ENCODE results near the gene LARP1B.
A peak's percentile ranks its signal among the peaks of the same experiment; 100 is the strongest.
"Not testable (repeated sequence)": the region's sequence is repeated elsewhere in the genome, so short reads cannot be mapped to it uniquely, and the experiment has no call there.

The LARP1B gene

DNA sequence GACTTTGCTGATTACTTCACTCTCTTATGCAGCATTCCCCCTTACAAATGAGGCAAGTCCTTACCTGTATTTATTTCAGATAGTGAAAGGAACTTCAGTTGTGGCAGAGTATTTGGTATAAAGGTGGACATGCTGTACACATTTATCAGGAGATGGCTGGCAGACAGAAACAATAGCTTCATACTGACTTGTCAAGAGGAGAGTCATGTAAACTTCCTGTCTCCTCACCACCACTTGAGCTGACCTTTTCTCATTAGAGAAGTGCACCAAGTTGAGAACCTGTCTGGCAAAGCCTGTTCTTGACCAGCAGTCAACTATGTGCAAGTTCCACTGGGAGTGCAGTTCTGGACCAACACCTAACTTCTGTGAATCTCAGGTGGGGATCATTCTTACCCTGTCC is 80.8 kb downstream of the LARP1B start:
- DNase-seq = no peak

DNA sequence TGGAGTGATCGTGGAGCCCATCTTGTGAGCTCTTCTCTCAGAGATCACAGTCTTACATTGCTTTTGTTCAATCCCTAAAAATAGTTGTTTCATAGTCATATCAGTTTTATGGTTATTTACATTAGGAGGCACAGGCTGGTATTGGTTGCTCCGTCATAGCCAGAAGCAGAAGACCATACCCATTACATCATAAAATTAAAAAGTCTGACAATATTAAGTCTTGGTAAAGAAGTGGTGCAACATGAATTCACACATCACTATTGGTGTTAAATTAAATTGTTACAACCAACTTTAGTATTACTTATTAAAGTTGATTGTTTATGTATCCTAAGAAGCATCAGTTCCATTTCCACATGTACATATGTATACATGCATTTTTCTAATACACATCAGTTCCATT is 84.6 kb downstream of the LARP1B start:
- DNase-seq = no peak

DNA sequence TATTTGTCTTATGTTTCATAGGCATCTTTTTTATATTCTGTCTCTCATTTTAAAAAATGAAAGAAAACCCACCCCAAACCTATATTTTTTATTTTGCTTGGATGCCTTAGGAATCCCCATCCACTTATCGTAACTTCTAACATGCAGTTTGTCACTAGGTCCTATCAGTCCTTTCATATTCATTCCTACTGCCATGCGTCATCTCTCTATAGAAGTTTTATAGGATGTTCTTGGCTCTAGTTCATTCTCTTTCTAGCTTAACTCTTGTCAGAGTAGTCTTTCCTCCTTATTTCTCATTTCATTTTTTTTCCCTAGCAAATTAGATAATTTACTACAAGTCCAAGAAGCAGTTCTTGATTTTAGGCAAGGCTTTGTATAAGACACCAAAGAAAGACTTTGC is 92.7 kb downstream of the LARP1B start:
- no peak for DNase-seq

DNA sequence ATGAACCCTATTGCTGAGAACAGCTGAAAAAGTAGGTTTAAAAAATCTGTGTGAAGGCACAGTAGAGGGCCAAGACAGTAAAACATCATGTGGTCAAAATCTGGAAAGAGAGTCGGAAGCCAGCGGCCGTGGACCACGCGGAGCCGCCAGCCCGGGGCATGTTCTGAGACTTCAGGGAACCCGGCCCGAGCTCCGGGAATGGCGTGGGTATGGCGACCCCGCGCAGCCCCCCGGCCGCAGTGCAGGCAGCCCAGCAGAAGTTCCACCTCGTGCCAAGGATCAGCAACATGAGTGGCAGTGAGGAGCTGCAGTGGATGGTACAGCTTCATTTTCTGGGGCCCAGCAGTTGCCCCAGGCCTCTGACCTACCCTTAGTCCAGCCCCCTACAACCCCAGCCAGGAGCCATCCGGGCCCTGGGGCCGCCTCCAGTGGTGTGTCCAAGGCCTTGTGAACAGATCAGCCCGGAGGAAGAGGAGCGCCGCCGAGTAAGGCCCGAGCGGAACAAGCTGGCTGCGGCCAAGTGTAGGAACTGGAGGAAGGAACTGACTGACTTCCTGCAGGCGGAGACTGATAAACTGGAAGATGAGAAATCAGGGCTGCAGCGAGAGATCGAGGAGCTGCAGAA is 94.2 kb downstream of the LARP1B start:
- DNase-seq = no peak

DNA sequence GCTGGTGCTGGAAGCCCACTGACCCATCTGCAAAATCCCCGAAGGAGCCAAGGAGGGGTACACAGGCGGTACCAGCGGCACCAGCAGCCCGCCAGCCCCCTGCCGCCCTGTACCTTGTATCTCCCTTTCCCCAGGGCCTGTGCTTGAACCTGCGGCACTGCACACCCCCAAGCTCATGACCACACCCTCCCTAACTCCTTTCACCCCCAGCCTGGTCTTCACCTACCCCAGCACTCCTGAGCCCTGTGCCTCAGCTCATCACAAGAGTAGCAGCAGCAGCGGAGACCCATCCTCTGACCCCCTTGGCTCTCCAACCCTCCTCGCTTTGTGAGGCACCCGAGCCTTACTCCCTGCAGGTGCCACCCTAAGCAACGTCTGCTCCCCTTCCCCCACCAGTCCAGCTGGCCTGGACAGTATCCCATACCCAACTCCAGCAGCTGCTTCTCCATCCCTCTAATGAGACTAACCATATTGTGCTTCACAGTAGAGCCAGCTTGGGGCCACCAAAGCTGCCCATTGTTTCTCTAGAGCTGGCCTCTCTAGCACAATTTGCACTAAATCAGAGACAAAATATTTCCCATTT is 94.9 kb downstream of the LARP1B start:
- DNase-seq = no peak

DNA sequence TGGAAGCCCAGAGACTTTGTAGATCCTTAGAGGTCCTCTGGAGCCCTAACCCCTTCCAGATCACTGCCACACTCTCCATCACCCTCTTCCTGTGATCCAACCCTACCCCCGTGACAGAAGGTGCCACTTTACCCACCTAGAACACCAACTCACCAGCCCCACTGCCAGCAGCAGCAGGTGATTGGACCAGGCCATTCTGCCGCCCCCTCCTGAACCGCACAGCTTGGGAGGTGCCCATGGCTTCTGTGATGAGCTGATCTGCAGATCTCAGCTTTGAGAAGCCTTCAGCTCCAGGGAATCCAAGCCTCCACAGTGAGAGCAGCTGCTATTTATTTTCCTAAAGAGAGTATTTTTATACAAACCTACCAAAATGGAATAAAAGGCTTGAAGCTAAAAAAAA is 95.4 kb downstream of the LARP1B start:
- DNase-seq = not testable (repeated sequence)

DNA sequence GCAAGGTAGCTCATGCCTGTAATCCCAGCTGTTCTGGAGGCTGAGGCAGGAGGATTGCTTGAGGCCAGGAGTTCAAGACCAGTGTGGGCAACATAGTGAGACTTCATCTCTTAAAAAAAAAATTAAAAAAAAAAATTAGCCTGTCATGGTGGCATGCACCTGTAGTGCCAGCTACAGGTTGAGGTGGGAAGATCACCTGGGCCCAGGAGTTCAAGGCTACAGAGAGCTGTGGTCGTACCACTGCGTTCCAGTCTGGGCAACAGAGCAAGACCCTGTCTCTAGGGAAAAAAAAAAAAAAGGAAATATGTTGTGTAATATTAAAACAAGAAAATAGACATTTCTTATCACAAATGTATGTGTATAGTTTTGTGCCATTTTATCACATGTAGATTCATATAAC is 97.8 kb downstream of the LARP1B start:
- DNase-seq = no peak

DNA sequence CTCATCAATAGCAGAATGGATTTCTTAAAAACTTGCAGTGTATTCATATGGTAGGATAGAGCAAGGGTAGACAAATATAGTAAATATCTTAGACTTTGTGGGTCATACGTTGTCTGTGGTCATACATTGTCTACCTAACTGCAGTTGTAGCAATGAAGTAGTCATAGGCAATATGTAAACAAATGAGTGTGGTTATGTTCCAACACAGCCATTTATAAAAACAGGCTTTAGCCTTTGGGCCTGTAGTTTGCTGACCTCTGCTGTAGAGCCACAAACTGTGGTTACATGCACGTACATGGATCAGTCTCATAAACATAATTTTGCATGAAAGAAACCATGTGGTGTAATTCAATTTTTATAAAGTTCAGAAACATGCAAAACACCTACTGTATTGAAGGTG is 98.9 kb downstream of the LARP1B start:
- DNase-seq = no peak

DNA sequence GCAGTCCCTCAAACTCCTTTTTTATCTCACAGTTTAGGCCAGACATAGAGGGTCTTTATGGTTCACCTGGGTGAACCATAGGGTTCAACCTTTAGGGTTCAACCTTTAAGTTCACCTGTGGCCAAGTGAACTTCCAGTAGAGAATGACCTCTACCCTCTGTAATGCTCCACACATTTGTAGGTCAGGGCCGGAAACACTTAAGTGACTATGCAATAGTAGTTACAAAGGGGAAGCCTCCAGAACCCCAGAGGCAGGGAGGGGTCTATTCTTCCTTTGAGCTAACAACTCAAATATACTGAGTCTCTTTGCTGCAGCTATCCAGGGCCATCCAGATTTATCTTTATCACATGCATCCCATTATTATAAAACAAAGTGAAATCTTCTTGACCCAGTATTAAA is 100.0 kb downstream of the LARP1B start:
- DNase-seq = no peak

DNA sequence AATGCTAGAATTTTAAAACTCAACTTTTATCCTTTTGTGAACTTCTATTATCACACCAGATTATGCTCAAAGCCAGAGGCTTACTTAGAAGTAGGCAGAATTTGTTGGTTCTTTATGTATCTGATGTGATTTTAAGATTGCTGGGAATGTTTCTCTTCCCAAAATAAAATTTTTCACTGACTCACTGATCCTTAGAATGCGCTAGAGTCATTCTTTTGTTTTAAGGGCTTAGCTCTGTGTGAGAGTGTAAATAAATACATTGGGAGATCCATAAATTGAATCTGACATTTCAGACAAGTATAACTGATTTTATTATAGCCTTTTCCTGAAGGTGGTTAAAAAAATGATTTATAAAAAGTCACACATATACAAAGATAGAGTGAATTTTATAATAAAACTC is 101.3 kb downstream of the LARP1B start:
- no peak for DNase-seq

DNA sequence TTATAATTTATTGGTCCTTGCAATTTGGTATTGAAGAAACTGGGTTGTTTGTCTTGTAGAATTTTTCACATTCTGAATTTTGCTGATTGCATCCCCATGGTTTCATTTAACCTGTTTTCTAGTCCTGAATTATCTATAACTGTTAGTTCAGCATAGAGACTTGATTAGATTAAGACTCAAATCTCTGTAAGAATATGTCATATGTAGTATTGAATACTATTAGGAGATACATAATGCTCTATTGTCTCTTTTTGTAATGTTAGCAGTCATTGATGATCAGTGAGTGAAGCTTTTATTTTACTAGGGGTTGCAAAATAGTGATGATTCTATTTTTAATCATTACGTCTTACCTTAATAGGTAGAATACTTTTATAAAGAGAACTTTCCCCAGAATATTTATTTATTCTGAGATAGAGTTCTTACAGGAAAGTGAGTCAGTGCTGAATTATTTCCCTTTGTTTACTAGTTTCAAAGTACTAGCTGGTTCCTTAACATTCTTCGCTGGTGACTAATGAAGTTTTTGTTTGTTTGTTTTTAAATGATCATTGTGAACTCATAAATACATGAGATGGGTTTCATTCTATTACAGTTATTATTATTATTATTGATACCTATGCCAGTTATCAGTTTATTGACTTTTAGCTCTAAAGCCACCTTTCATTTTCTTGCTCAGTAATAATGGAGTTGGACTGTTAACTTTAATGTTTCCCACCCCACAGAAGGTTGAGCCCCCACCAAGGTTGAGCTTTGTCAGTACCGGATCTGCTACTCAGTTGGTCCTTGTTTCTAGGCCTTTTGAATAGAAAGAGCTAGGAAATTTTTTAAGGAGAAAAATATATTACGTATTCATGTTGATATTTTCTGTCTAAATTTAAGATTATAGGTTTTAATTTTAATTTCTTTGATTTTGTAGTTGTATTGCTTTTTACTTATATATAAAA is 102.3 kb downstream of the LARP1B start:
- peak; percentile 79 for DNase-seq

DNA sequence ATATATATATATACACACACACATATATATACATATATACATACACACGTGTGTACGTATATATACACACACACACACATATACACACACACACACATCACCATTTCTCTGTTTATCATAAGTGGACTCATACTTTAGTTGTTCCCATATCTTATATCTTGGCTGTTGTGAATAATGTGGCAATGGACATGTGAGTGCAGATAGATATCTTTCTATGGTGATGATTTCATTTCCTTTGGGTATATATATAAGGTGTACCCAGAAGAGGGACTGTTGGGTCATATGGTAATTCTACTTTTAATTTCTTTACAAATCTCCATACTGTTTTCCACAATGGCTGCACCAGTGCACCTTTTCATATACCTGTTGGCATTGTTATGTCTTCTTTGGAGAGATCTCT is 105.9 kb downstream of the LARP1B start:
- DNase-seq = no peak

DNA sequence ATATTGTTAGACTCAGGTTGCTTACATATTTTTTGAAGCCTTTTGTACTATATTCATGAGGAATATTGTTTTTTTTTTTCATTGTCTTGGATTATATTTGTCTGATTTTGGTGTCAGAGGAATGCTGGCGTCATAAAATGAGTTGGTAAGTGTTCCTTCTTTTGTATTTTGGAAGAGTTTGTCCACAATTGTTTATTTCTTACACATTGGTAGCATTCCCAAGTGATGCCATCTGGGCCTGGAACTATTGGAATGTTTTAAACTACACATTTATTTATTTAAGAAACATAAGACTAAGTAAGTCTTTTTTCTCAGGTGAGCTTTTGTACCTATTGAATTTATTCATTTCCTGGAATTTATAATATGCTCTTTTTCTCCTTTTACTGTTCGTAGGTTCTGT is 107.6 kb downstream of the LARP1B start:
- DNase-seq = no peak

DNA sequence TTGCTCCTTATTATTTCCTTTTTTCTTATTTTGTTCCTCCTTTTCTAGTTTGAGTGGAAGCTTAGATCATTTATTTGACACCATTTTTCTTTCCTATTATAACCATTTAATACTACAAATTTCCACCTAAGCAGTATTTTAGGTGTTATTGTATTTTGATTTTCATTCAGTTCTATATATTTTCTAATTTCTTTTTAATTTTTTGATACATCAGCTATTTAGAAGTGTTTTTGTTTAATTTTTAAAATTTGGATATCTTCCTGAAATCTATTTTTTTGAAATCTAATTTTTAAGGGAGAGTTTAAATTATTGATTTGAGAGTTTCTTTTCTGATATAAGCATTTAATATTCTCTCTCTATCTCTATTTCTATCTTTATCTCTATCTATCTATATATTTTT is 108.1 kb downstream of the LARP1B start:
- no peak for DNase-seq

DNA sequence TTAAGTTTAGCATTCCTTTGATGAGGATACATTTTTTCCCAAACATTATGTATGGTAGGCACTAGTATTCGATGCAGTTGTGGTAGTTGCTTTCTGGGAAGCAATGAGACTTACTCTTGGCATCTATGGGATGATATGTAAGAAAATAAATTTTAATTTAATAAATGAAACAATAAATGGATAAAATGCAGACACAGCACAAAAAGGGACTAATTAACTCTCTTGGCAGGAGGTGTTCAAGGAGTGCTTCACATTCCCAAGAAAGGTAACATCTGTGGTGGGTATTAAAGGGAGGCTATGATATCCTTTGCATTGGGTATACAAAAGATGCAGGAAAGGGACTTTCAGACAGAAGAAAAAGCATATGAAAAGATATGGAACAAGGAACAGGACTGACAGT is 115.5 kb downstream of the LARP1B start:
- DNase-seq = no peak

DNA sequence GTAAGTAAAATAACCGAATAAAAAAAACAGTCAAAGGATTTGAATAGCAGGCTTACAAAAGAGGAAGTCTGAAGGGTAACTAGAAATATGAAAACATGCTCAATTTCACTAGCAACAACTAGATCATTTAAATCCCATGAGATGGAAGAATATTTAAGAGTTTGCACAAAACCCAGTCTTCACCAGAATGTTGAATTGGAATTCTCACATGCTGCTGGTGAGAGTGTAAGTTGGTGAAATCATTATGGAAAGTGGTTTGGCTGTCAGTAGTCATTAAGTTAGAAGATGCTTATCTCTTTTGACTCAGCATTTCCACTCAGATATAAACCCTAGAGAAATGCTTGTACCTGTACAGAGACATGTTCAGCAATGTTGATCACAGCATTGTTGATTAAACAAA is 116.4 kb downstream of the LARP1B start:
- no peak for DNase-seq

DNA sequence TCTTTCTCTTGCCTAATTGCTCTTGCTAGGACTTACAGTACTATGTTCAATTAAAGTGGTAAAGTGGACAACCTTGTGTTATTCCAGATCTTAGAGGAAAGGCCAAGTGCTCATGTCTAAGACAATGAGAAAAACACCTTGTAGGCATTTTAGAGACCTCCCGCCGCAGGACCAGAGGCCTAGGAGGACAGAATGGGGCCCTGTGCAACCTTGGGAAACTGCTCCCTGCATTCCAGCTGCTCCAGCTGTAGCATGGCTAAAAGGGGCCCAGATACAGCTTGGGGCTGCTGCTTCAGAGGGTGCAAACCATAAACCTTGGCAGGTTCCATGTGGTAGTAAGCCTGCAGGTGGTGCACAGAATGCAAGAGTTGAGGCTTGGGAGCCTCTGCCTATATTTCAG is 125.5 kb downstream of the LARP1B start:
- no peak for DNase-seq

DNA sequence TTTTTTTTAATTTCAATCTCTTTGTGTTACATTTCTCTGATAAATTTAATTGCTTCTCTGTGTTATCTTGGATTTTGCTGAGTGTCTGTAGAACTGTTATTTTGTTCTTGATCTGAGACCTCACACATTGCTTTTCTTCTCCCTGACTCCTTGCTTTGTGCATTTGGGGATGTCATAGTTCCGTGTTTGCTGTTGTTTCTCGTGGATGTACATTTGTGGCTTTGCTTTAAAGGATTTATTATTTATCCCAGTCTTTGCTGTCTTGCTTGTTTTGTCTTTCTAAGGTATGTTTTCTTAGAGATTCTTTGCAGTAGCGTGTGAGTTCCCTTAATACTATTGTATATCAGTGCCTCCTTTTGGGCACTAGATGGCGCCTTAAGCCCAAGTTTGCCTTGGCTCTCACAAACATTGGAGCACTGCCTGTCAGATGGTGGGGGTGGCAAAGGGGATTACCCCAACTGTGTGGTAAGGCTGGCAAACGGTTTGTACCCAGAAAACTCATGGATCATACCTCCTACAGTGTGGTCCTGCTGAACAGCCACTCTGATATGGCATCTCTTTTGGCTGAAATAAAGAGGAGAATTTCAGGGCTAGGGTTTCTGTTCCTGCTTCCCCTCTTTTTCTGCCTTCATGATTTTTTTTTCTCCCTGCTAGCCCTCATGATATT is 130.1 kb downstream of the LARP1B start:
- peak; percentile 72 for DNase-seq

DNA sequence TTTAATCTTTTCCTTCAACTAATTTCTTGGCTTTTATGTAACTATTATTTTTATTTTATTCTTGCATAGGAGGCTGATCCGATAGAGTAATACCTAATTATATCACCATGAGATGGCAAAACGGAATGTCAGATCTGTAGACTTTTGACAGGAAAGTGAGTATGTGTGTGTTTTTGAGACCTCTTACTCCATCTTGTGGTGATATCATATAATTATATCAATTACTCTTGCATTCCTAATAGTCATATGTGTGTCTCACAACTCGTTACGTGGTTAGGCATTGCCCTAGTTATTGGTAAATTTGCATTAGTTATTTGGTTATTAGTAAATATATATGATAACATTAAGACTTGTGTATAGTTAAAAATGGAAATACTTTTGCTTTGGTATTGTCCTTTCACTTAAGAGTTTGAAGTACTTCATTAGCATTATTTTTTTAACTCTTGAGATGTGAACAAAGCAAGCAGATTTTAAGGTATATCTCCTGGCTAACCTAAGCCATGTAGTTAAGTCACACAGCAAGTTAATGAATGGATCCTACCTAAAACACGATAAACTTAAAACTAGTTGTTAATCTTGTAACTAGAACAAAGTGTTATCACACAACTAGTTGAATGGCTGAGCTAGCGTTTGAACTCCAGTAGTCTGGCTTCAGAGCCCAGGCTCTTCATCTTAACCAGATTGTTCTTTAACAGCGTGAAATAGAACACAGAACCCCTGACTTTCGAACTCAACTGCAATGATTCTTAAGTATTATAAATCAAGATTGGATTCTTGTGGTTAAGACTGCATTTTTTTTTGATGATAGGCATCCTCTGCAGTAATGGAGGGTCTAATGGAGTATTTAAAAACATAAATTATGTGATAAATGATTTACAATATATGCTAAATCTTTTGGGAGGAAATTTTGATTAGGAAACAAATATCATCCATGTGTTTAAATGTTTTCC is 159.4 kb downstream of the LARP1B start:
- peak; percentile 81 for DNase-seq

DNA sequence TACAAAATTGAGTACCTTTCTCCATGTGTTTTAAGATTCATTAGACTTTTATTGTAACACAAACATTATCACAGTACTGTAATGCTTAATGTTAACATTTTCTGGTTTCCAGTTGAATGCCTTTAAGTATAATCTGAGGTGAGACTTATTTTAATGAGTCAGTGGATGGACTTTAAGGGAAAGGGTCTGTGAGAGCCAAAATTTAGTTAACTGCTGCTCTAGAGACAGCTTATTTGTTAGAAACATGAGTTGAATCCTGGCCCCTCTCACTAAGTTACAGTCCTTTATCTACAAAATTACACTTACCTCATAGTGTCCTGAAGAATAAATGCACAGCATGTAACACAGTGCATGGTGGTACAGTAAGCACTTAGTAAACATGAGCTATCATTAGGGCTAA is 160.5 kb downstream of the LARP1B start:
- no peak for DNase-seq

DNA sequence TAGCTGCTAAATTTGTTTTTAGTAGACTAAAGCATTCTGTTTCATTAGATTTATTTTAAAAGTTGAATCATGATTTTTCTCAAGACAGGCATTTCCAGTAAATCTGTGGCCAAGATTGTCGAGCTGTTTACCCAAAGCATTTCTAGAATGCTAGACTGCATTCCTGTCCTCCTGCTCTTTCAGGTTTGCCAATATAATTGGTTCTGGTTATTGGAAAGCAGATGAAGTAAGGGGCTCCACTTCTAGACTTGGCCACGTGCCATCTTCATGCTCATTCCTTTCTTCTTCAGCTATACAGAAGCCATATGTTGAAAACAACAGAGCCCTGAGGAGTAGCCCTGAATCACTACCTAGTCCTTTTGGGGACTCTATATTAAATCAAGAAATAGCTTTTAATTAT is 164.0 kb downstream of the LARP1B start:
- DNase-seq = no peak

DNA sequence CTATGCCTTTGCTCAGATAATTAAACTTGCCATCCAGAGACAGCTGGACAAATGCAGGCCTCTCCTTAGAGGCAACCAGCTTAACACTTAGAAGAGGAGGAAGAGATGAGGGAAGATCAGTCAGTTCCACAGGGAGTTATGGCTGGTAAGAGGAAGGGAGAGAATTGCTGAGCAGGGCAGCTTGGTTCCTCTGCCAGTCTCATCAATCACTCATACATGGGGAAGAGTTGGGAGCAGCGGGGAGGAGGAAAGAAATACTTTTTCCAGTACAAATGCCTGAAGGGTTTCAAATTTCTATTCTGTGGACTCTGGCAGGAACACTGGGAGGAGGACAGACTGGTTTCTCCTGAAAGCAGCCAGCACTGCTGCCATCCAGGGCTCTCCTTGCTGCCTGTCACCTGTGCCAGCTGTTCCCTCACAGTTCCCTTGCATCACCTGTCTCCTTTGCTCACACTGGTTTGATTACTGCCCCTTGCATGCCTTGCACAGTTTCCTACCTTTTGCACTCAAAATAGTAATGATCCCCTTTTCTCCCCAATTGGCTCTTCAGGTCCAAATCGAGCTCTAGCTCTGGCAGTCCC is 167.0 kb downstream of the LARP1B start:
- no peak for DNase-seq

All from kidney glomerular epithelial cell (primary cell).